H9 (cell line): ENCODE measurements around the gene NRCAM. TPM values are rescaled to one million over a fixed set of nuclear protein-coding genes. Genes with fewer than 3 reads are reported as not detected.
A peak's percentile ranks its signal among the peaks of the same experiment; 100 is the strongest.

Source experiments
- DNase-seq: peaks from one replicate; pipeline ENCODE4 v3.0.0-alpha.2; 2017
- H2AFZ ChIP-seq: one replicate; pipeline ENCODE4 v1.6.1; 2013; ENCODE audit warnings: mild to moderate bottlenecking, low read length, control low read depth, moderate library complexity
- H2AK5ac ChIP-seq: 2 replicates; pipeline ENCODE4 v1.6.1; 2013; ENCODE audit warnings: low read length, control low read depth, mixed read lengths; ENCODE audit not compliant: insufficient read length
- H2BK120ac ChIP-seq: one replicate; pipeline ENCODE4 v1.6.1; 2013; ENCODE audit warnings: low read depth, mild to moderate bottlenecking, low read length, control low read depth, inconsistent platforms; ENCODE audit not compliant: poor library complexity, severe bottlenecking
- H2BK12ac ChIP-seq: 2 replicates; pipeline ENCODE4 v1.6.1; 2013; ENCODE audit warnings: low read length, control low read depth, mixed read lengths, low read depth; ENCODE audit not compliant: insufficient read length
- H2BK15ac ChIP-seq: 2 replicates; pipeline ENCODE4 v1.6.1; 2013; ENCODE audit warnings: low read depth, low read length, control low read depth
- H2BK20ac ChIP-seq: one replicate; pipeline ENCODE4 v1.6.1; 2013; ENCODE audit warnings: low read depth, mild to moderate bottlenecking, low read length, control low read depth, inconsistent platforms; ENCODE audit not compliant: poor library complexity, severe bottlenecking
- H2BK5ac ChIP-seq: 2 replicates; pipeline ENCODE4 v1.6.1; 2013; ENCODE audit warnings: low read length, control low read depth, mixed read lengths; ENCODE audit not compliant: insufficient read length
- H3K14ac ChIP-seq: 2 replicates; pipeline ENCODE4 v1.6.1; 2013; ENCODE audit warnings: low read length, control low read depth; ENCODE audit not compliant: insufficient read depth
- H3K18ac ChIP-seq: 2 replicates; pipeline ENCODE4 v1.6.1; 2013; ENCODE audit warnings: low read depth, mild to moderate bottlenecking, mixed read lengths, low read length, control low read depth; ENCODE audit not compliant: insufficient read length
- H3K23ac ChIP-seq: 2 replicates; pipeline ENCODE4 v1.6.1; 2013; ENCODE audit warnings: low read length, control low read depth, mixed read lengths, low read depth; ENCODE audit not compliant: insufficient read length
- H3K23me2 ChIP-seq: 2 replicates; pipeline ENCODE4 v1.6.1; 2013; ENCODE audit warnings: low read depth, mild to moderate bottlenecking, mixed read lengths, low read length, control low read depth; ENCODE audit not compliant: insufficient read length, poor library complexity, severe bottlenecking
- H3K27ac ChIP-seq: 2 replicates; pipeline ENCODE4 v1.5.1; 2013; ENCODE audit warnings: low read length, control low read depth, mixed read lengths, low read depth; ENCODE audit not compliant: insufficient read length
- H3K27me3 ChIP-seq: 2 replicates; pipeline ENCODE4 v1.6.1; 2013; ENCODE audit warnings: low read length, control low read depth, inconsistent platforms; ENCODE audit not compliant: insufficient read depth
- H3K4ac ChIP-seq: 2 replicates; pipeline ENCODE4 v1.6.1; 2013; ENCODE audit warnings: low read depth, mild to moderate bottlenecking, control low read depth, inconsistent platforms, low read length, moderate library complexity
- H3K4me1 ChIP-seq: 2 replicates; pipeline ENCODE4 v1.6.1; 2013; ENCODE audit warnings: low read length, control low read depth, inconsistent platforms; ENCODE audit not compliant: insufficient read depth
- H3K4me2 ChIP-seq: 2 replicates; pipeline ENCODE4 v1.6.1; 2013; ENCODE audit warnings: low read length, control low read depth, mixed read lengths; ENCODE audit not compliant: insufficient read length, insufficient read depth
- H3K56ac ChIP-seq: 2 replicates; pipeline ENCODE4 v1.6.1; 2013; ENCODE audit warnings: low read depth, mild to moderate bottlenecking, mixed read lengths, low read length, control low read depth; ENCODE audit not compliant: insufficient read length
- H3K79me1 ChIP-seq: 2 replicates; pipeline ENCODE4 v1.6.1; 2013; ENCODE audit warnings: low read depth, mild to moderate bottlenecking, moderate library complexity, low read length, control low read depth, inconsistent platforms; ENCODE audit not compliant: insufficient read depth, poor library complexity, severe bottlenecking
- H3K79me2 ChIP-seq: 2 replicates; pipeline ENCODE4 v1.6.1; 2013; ENCODE audit warnings: low read length, control low read depth, inconsistent platforms; ENCODE audit not compliant: insufficient read depth
- H3K9ac ChIP-seq: 2 replicates; pipeline ENCODE4 v1.6.1; 2013; ENCODE audit warnings: low read length, control low read depth, mixed read lengths; ENCODE audit not compliant: insufficient read length; ENCODE audit errors: extremely low read depth
- H3K9me3 ChIP-seq: one replicate; pipeline ENCODE4 v1.6.1; 2013; ENCODE audit warnings: low read depth, low read length, inconsistent platforms; ENCODE audit not compliant: control insufficient read depth
- H3T11ph ChIP-seq: one replicate; pipeline ENCODE4 v1.6.1; 2013; ENCODE audit warnings: mild to moderate bottlenecking, low read length, control low read depth, inconsistent platforms
- H4K20me1 ChIP-seq: one replicate; pipeline ENCODE4 v1.6.1; 2013; ENCODE audit not compliant: control insufficient read depth, insufficient read length, insufficient read depth
- H4K5ac ChIP-seq: 2 replicates; pipeline ENCODE4 v1.6.1; 2013; ENCODE audit warnings: low read depth, mild to moderate bottlenecking, mixed read lengths, low read length, control low read depth; ENCODE audit not compliant: insufficient read length
- H4K8ac ChIP-seq: replicated peaks from 2 replicates; pipeline ENCODE4 v1.6.1; 2013; ENCODE audit warnings: low read length, control low read depth, mixed read lengths, low read depth; ENCODE audit not compliant: insufficient read length
- H4K91ac ChIP-seq: 2 replicates; pipeline ENCODE4 v1.6.1; 2013; ENCODE audit warnings: low read depth, mild to moderate bottlenecking, moderate library complexity, mixed read lengths, low read length, control low read depth; ENCODE audit not compliant: insufficient read length
- H3K27ac Mint-ChIP-seq, 3 experiments: 2 replicates in 2 of 3; 3 replicates in 1 of 3; pipeline ENCODE4 v1.8.0; 2020 to 2021; ENCODE audit warnings: mixed read lengths in 3 of 3, mild to moderate bottlenecking in 1 of 3, moderate library complexity in 1 of 3
- H3K27me3 Mint-ChIP-seq: 2 replicates; pipeline ENCODE4 v1.8.0; 2021; ENCODE audit warnings: low read depth, mild to moderate bottlenecking, moderate library complexity, mixed read lengths
- H3K36me3 Mint-ChIP-seq, 3 experiments: 2 replicates in 2 of 3; 3 replicates in 1 of 3; pipeline ENCODE4 v1.8.0; 2020 to 2021; ENCODE audit warnings: low read depth in 3 of 3, mixed read lengths in 3 of 3; ENCODE audit not compliant: insufficient read depth in 1 of 3
- H3K4me1 Mint-ChIP-seq, 2 experiments: 2 replicates each; pipeline ENCODE4 v1.8.0; 2020; ENCODE audit warnings: mixed read lengths in 2 of 2
- H3K4me3 Mint-ChIP-seq, 2 experiments: 2 replicates in 1 of 2; 3 replicates in 1 of 2; pipeline ENCODE4 v1.8.0; 2020 to 2021; ENCODE audit warnings: mild to moderate bottlenecking in 2 of 2, mixed read lengths in 2 of 2, moderate library complexity in 1 of 2
- H3K9me3 Mint-ChIP-seq, 2 experiments: 2 replicates in 1 of 2; 3 replicates in 1 of 2; pipeline ENCODE4 v1.8.0; 2020; ENCODE audit warnings: mild to moderate bottlenecking in 2 of 2, mixed read lengths in 2 of 2, moderate library complexity in 1 of 2
- WGBS: extraction: QIAGEN DNeasy Blood & Tissue Kit; methylation state at CpG from one replicate; pipeline ENCODE4 v1.1.7; 2013; ENCODE audit warnings: missing lambda C conversion rate, low lambda C conversion rate, mixed read lengths; ENCODE audit not compliant: insufficient read length; ENCODE audit errors: extremely low coverage; 5-methylcytosine and 5-hydroxymethylcytosine counted together
- total RNA-seq: library from RNA; stranded (reverse); gene quantifications from 2 replicates; pipeline ENCODE4 v1.2.1, GENCODE V29; 2021
- TF ChIP-seq, protein P1 (sequence below): fragments of 200-600 bp; sonication (generic); conservative IDR thresholded peaks from 3 replicates; pipeline ENCODE4 v1.8.0; 2021; ENCODE audit warnings: antibody characterized with exemption, mild to moderate bottlenecking

The NRCAM gene
- total RNA-seq, 1 experiment from 2014 or later = 2.3 TPM

DNA sequence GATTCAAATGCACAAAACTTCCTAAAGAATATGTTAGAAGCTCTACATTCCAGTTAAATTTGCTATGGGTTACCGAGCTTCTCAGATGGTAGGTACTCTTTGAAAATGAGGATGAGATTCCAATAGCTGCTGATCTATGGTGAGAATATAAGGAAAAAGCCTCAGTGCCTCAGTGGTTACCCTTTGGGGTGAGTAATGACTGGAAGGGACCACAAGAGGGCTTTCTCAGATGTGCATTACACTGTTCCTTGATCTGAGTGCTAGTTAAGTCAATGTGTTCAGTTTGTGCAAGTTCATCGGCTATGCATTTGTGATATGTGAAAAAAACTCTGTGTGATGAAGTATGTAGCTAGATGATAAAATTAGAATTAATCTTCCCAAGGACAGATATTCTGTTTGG lies 3.5 kb downstream of the NRCAM start:
- no peak overlapping the region for H3K9ac ChIP-seq
- WGBS = no CpG with 5 or more reads among the region's 2 CpGs
- no peaks in the 10 kb centered on the region for H3K9me3 ChIP-seq
- no peaks in the 10 kb centered on the region for H3K79me2 ChIP-seq
- no peak overlapping the region for H2BK15ac ChIP-seq
- no peak overlapping the region for H2BK120ac ChIP-seq
- no peak overlapping the region for H2AK5ac ChIP-seq
- no peak overlapping the region for H3K18ac ChIP-seq
- H4K20me1 ChIP-seq = no peaks in the 10 kb centered on the region
- no peak overlapping the region for H2AFZ ChIP-seq
- no peak overlapping the region for H4K91ac ChIP-seq
- no peak overlapping the region for H3K27ac ChIP-seq
- H4K8ac ChIP-seq = no peak overlapping the region
- H3K27ac Mint-ChIP-seq = no peak overlapping the region
- H3K27me3 ChIP-seq = peaks cover 17% of the 10 kb centered on the region; the same call in 1 of the 2 replicates
- no peak overlapping the region for H4K5ac ChIP-seq
- H3K79me1 ChIP-seq = no peaks in the 10 kb centered on the region
- no peak overlapping the region for H3K4ac ChIP-seq
- H3K23me2 ChIP-seq = peaks cover 25% of the 10 kb centered on the region
- H3K4me3 Mint-ChIP-seq = no peak overlapping the region
- H3K4me1 Mint-ChIP-seq = peaks cover 34 to 50% of the 10 kb centered on the region in 2 experiments
- TF ChIP-seq, protein P1, sequence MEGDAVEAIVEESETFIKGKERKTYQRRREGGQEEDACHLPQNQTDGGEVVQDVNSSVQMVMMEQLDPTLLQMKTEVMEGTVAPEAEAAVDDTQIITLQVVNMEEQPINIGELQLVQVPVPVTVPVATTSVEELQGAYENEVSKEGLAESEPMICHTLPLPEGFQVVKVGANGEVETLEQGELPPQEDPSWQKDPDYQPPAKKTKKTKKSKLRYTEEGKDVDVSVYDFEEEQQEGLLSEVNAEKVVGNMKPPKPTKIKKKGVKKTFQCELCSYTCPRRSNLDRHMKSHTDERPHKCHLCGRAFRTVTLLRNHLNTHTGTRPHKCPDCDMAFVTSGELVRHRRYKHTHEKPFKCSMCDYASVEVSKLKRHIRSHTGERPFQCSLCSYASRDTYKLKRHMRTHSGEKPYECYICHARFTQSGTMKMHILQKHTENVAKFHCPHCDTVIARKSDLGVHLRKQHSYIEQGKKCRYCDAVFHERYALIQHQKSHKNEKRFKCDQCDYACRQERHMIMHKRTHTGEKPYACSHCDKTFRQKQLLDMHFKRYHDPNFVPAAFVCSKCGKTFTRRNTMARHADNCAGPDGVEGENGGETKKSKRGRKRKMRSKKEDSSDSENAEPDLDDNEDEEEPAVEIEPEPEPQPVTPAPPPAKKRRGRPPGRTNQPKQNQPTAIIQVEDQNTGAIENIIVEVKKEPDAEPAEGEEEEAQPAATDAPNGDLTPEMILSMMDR = peak; percentile 72
- H3K14ac ChIP-seq = no peak overlapping the region
- peaks cover 0 to 1% (median 0%) of the 10 kb centered on the region in 3 experiments; a peak in 1 of 7 replicates for H3K36me3 Mint-ChIP-seq
- H3K9me3 Mint-ChIP-seq = no peaks in the 10 kb centered on the region
- H2BK5ac ChIP-seq = no peak overlapping the region
- no peak overlapping the region for H3K4me2 ChIP-seq
- H3K23ac ChIP-seq = no peak overlapping the region
- peaks cover 9% of the 10 kb centered on the region for H3K4me1 ChIP-seq
- peaks cover 51% of the 10 kb centered on the region for H3K27me3 Mint-ChIP-seq
- DNase-seq = no peak
- H3T11ph ChIP-seq = no peak overlapping the region
- no peak overlapping the region for H2BK20ac ChIP-seq
- H2BK12ac ChIP-seq = no peak overlapping the region
- H3K56ac ChIP-seq = no peak overlapping the region
